Left kidney (tissue), 2 donors: ENCODE results near the gene JPH3. TPM values are rescaled to one million over a fixed set of nuclear protein-coding genes. Genes with fewer than 3 reads are reported as not detected.

Source experiments
- DNase-seq: peaks from one replicate; pipeline ENCODE4 v3.0.0-alpha.2; 2013
- polyA plus RNA-seq: library from polyadenylated mRNA; unstranded; fragments of 120-200 nt; gene quantifications from one replicate; pipeline ENCODE4 v1.2.1, GENCODE V29; 2013; ENCODE audit not compliant: insufficient read length

The JPH3 gene
- polyA plus RNA-seq, 1 donor = 0.76 TPM

DNA sequence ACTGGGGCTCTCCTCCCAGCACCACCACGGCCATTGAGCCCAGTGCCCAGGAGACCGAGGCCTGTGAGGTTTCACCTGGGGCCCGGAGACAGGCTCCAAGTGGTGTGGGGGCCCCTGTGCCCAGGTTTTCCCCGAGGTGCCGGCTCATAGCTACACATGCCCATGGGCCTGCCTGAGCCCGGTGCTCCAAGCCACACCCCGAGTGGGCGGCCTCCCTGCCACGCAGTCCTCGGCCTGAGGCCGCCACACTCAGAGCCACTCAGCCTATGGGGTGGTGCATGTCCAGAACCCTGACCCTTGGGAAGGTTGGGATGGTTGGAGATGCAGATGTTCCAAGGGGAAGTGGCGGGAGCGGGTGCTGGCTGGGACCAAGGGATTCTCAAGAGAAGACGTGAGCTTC lies 24.1 kb downstream of the JPH3 start:
- DNase-seq = no peak

DNA sequence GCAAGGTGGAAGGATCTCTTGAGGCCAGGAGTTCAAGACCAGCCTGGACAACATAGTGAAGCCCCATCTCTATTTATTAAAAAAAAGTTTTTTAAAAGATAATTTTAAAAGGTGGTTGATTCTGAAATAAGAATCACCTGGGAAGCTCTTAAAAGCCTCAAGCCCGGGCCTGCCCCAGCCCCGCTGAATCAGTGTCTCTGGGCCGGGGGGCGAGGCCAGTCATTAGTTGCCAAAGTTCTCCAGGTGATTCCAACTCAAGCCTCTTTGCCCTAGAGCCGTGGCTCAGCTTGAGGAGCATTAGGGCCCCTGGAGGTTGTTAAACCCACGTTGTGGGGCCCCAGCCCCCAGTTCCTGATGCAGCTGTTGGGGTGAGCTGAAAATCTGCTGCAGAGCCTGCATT lies 24.6 kb downstream of the JPH3 start:
- DNase-seq = no peak

DNA sequence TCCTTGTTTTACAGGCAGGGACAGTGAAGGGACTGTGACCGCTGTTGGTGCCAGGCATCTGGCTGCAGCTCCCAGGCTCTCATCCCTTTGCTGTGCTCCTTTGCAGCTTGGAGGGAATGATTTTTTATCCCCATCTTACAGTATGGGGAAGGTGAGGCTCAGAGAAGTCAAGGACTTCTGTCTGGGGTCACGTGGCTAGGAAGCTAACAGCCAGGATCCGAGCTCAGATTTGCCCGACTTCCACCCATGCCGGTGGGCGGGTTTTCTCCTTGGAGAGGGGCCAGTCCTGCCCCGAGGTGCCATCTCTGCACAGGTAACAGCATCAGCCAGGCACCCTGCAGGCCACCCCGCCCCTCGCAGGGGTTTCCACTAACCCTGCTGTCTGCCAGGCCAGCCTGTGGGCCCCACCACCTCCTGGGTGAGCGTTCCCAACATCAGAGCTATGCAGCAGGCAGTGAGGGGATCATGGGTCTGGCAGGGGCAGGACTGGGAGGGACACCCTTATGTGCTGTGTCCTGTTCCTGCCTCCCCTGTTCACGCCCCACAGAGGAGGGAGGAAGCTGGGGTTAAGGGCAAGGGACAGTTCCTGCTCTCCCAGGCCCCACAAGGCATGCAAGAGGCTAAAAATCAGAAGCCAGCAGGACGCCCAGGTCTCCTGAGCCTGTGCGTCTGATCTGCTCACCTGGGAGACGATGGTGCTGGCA lies 25.4 kb downstream of the JPH3 start:
- no peak for DNase-seq

DNA sequence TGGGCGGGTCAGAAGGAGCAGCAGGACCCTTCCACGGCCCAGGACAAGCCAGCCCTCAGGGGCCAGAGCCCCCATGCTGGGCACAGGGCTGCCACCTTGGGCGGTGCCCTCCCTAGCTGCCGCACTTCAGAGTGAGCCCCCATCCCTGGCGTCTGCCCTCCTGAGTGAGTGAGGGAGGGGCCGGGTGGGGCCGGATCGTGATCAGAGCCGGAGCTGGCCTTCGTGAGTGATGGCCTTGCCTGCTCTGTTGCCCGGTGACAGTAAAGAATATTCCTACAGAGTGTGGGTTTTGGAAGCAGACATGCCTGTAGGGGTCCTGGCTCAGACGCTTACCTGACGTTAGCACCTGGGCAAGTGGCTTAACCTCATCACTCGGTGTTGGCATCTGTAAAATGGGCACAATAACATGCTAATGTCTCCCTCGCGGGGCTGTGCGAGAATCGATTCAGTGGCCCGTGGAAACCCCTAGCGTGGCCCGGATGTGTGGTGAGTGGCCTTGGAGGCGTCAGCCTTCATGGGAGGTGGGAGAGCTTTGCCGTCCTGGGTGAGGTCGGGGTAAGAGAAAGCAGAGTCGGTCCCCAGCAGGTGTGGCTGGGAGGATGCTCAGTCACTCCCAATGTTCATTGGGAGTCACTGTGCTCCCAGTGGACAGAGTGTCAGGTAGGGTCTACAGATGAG lies 26.1 kb downstream of the JPH3 start:
- DNase-seq = no peak

DNA sequence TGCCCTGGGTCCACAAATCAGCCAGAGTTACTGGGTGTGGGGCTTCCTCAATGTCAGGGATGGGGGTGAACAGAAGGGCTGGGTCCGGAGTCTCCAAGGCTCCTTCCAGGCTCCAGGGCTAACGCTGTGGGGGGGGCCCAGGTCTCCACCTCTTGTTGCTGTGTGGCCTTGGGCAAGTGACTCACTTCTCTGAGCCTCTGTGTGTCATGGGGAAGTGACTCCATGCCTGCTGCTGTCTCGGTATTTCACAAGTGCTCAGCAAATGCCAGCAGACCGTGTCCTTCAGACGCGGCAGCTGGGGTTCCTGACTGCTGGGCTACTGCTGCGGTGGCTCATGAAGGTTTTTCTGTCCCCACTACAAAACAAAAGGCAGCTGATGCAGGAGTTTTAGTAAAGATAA lies 26.6 kb downstream of the JPH3 start:
- no peak for DNase-seq

DNA sequence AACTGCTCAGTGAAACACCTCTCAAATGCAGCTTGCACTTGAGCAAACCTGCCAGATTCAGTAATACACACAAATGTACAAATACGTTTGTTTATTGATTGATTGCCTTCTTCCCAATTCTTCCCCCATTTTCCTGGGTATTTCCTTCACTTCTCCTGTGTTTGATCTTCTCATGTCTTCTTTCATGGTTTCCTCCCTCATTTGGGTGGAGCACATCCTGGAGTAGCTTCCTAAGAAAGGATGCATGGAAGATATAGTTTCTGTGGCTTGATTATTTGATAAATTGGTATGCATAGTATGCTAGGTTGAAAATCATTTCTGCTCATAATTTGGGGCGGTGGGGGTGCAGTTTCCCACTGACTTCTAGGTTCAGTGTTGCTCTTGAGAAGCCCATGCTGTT lies 28.8 kb downstream of the JPH3 start:
- no peak for DNase-seq

DNA sequence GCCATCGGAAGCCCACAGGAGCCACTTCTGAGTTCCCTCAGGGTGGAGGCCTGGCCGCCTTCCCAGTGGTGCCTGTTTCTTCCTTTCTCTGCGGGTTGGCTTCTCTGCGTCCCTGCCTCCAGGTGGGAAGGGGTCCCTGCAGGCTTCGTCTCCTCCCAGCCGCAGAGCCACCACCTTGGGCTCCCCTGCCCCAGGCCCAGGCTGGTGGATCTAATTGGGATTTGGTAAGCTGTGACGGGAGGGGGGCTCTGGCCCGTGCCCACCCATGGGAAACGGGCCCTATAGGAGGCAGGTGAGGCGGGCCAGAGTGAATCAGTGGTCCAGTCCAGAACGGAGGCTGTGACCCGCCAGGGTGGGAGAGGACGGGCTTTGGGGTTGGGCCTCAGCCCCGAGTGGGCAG lies 32.1 kb downstream of the JPH3 start:
- DNase-seq = no peak

DNA sequence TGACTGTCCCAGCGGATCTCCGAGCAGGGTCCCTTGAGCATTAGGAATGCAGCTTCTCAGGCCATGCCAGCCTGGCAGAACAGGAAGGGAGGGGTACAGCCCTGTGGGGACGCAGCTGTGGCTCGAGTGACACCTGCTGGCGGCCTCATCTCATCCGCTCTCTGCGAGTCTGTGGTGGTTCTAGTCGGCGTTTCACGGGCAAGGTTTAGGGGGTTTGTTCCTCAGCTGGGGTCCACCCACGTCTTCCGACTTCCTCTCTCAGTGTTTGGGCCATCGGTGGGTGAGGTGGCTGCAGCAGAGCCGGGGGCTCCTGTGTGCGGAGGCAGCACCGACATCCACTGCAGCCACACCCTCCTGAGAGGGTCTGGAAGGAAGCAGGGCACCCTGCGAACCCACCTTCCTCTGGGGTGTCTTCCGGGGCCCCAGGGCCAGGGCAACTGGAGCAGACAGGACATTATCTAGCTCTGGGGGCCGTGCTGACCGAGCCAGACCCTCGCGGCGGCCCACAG lies 33.3 kb downstream of the JPH3 start:
- DNase-seq = no peak

DNA sequence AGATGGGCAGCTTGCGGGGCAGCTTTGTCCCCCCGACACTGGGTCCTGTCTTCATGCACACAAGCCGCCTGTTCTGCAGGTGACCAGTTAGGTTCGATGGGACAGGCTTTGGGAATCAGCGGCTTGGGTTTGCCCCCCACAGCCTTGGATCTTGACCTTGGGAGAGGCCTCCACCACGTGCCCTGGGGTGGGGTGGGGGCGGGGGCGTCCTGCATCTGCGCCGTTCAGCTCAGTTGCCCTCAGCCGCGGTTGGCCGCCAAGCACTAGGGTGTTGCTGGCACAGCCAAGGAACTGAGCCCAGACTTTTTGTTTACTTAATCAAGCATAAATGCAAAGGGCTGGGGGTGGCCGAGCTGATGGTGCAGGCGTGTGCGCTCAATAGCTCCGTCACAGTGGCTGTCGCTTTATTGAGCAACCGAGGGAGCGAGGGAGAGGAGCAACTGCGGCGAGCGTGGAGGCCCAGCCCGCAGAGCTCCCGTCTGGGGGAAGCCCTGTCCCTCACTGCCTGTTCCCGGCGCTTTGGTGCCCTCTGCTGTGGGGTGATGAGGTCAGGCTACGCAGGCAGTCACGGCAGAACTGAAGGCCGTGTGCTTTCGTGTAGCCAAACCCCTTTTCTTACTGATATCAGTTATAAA lies 33.9 kb downstream of the JPH3 start:
- peak; percentile 46 for DNase-seq

DNA sequence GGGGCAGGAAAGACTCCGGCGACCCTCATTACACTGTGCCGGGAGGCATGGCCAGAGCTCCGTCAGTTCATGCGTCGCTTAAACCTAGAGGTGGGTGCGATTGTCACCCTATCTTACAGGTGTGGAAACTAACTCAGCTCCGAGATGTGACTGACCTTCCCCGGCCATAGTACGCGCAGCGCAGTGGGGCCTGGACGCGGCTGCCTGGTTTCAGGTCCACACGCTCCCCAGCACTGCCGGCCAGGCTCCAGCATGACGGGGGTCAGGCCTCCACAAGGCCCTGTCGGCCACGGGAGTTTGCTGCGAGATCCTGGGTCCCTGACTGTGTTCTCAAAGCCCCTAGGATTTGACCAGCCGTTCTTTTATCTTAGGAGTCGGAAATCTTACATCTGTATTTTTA lies 34.4 kb downstream of the JPH3 start:
- DNase-seq = no peak

DNA sequence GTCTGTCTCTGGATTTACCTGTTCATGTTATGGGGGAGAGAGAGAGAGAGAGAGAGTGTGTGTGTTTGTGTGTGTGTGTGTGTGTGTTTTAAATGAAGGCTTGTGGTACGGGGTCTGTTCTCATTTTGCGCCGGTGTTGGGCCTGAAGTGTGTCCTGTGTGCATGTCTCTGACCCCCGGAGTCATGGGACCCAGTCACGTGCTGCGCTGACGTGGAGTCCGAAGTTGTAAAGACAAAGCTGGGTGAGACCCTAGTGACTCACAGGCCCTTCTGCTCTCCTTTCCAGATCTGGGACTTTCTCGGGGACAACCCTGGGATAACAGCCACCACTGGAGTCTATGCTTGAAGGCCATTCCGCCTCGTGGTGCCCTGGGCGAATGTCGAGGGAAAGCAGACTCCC lies 35.0 kb downstream of the JPH3 start:
- DNase-seq = no peak

DNA sequence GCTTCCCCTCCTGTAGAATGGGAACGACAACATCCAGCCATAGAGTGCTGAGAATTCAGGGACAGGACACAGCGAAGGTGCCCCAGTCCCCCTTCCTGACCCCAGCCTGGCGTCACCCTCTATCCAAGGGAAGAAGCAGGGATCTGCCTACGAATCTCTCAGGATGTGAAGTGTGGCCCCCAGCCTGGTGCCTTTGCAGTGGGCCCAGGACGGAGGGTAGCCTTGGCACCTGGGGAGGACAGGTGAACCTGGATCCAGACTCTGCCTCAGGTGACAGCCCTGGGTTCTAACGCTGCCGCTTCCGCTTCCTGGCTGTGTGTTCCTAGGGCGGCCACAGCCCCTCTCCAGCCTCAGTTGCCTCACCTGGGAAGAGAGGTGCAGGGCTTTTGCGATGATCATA lies 36.4 kb downstream of the JPH3 start:
- DNase-seq = no peak

DNA sequence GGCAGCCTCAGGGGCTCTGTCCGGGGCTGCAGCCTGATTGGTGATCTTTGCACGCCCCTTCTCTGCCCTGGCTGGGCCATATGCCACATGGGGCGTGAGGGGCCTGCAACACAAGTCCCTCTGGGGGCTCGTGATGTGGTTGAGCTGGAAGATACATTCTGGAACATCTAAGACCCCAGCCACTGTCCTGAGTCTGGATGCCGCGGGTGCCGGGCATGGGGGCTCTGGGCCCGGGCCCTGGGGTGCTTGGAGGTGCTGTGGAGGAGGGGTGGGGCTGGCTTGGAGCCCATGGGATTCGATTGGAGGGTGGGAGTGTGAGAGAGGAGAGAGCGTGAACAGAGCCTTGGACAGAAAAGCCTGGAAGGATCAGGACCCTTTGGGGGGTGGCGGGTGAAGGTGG lies 39.4 kb downstream of the JPH3 start:
- no peak for DNase-seq

DNA sequence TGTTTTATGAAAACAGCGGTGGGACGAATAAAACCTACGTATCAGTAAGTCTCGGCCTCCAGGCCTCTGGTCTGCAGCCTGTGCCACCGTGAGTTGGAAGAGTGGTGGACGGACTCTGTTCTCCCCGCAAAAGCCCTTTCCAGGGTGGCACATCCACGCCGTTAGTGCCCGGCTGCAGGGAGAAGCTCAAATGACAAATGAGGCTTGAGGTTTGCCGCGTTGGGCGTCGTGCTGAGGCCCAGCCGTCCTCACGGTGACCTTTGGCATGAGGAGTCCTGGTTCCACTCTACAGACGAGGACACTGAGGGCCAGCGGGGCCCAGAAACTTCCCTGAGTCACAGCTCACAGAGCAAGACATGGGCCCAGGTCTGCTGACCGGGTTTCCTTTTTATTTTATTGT lies 40.2 kb downstream of the JPH3 start:
- DNase-seq = no peak

DNA sequence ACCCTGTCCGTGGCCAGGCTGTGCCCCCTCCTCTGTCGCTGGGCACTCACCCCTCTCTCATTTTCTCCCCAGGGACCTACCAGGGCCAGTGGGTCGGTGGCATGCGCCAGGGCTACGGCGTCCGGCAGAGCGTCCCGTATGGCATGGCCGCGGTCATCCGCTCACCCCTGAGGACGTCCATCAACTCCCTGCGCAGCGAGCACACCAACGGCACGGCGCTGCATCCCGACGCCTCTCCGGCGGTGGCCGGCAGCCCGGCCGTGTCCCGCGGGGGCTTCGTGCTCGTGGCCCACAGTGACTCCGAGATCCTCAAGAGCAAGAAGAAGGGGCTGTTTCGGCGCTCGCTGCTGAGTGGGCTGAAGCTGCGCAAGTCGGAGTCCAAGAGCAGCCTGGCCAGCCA lies 41.9 kb downstream of the JPH3 start:
- no peak for DNase-seq

DNA sequence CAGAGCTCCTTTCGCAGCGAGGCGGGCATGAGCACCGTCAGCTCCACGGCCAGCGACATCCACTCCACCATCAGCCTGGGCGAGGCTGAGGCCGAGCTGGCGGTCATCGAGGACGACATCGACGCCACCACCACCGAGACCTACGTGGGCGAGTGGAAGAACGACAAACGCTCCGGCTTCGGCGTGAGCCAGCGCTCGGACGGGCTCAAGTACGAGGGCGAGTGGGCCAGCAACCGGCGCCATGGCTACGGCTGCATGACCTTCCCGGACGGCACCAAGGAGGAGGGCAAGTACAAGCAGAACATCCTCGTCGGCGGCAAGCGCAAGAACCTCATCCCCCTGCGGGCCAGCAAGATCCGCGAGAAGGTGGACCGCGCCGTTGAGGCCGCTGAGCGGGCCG lies 42.3 kb downstream of the JPH3 start:
- DNase-seq = no peak

DNA sequence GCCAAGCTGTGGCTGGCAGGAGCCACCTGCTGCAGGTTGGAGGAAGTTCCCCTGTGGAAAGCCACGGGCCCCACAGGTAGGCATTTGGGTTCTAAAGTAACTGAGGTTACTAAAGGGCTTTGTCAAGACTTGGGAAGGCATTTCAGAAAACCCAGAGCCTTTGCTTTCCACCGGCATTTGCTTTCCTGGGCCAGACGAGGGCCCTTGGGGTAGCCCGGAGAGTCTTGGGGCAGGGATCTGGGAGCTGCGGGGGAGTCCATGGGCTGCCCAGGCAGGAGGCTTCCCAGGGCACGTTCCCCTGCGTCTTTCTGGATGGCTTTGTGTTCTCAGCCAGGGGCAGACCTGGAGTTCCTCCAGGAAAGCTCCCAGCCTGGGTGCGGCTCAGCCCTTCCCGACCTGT lies 43.5 kb downstream of the JPH3 start:
- DNase-seq = no peak

DNA sequence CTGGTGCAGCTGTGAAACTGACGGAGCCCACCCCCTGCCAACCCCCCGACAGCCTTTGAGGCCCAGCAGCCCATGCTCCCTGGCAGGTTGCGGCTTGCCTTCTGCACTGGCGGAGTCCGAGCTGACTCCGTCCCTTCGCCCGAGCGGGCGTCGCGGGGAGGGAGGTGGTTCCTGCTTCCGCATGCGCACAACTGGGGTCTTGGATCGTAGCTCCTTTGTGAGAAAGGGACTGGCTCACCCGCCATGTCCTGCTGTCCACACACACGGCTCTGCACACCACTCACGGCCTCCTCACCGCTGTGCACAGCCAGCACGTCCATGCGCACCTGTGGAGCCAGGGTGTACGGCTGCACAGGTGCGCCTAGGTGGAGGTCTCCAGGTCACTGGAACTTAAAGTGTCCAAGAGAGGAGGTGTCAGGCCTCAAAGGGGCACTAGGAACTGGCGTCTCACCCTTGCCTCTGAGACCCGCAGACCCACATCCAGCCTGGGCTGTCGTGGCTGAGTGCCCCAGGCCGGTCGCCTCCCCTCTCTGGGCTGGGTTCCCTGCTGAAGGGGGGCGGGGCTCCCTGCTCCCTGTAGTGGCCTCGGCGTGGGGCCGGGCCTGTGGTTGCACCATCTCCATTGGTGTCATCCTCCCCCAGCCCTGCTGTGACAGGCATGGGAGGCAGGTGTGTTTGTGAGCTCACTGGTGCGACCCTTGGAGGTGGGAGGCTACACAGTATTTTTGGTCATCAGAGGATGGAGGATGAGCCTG lies 45.3 kb downstream of the JPH3 start:
- no peak for DNase-seq

DNA sequence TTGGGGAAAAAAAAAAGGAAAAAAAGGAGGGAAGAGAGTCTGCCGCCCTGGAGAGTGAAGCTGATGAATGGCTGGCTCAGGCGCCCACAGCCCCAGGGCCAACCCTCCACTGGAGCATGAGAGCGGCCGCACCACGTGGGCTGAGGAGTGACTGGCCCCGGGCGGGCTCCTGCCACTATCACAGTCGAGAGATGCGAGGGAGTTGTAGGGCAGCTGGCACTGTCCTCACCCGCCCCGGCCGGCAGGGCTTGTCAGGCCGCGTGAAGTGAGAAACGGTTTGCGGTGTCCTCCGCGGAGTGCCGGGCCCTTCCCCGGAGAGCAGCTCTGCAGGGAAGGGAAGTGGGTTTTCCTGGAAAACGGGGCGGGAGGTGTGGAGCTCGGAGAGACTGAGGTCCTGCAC lies 45.9 kb downstream of the JPH3 start:
- DNase-seq = no peak

DNA sequence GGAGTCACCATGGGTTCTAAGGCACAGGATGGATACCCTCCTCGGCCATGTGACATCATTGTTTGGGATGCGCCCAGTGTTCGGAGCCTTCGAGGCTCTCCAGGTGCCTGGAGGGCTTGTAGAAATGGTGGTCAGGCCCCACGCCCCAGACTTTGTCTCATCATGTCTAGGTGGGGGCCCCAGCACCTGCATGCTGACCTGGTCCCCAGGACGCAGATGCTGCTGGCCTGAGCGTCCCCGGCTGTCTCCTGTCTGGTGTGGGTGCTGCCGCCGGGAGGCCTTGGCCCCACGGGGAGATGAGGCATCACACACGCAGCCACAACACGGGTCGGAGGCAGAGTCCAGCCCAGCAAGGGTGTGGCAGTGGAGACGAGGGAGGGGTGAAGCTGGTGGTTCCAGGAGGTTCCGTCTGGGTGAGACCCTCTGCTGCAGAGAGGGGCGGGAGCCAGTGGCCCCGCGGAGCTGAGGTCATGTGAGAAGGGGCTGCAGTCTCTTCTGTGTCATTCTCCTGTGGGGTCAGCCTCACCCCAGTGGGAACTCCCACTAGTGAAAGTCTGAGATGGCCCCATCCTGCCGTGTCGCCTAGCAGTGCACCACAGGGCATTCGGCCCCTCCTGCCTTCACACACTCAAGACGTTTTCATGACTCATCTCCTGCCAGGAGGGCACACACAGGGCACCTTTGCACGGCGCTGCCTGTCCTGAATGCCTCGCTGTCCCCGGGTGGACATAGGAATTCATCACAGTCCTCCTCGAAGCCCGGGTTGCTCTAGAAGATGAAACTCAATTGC lies 46.6 kb downstream of the JPH3 start:
- no peak for DNase-seq

DNA sequence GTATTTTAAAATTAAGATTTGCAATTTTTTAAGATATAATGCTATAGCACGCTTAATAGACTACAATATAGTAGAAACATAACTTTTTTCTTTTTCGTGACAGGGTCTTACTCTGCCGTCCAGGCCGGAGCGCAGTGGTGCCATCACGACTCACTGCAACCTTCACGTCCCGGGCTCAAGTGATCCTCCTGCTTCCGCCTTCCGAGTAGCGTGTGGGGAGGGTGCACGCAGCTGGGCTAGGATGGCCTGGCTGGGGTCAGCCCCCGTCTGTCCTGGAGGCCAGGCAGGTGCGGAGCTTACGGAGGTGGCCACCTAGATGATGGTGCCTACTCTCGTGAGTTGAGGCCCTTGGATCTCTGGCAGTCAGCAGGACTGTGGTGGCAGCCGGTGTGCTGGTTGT lies 50.1 kb downstream of the JPH3 start:
- no peak for DNase-seq

DNA sequence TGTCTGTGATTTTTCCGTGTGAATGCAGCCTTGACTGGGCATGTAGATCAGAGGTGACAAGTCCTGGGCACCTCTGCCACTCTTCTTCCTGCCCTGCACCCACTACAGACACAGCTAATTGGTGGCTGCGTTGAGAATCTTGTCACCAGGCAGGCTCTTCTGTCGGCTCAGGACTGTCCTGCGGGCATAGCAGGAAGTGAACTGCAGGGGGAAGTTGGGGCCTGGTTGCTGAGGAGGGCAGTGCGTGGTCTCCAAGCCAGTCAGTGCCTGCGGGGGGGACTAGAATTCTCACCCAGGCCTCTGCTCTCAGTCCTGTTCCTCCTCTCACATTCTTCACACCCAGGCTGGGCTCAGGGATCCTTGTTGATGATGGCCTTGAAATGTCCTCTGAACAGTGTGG lies 50.5 kb downstream of the JPH3 start:
- no peak for DNase-seq
